A549 (cell line): ENCODE data around the gene MSI2.

ENCODE experiments used
- CEBPB ChIP-seq, 2 experiments: fragments of >200 bp in 1 of 2; sonication (Bioruptor Twin) in 1 of 2; formaldehyde crosslinking in 1 of 2; IDR thresholded peaks; 2 replicates each; pipeline ENCODE4 v1.6.1; 2012 to 2016
- MAZ ChIP-seq: fragments of 150-350 bp; IDR thresholded peaks from 2 replicates; pipeline ENCODE4 v1.6.1; 2014; ENCODE audit warnings: antibody characterized with exemption, low read depth, low read length, borderline replicate concordance
- MYC ChIP-seq: IDR thresholded peaks from 2 replicates; pipeline ENCODE4 v1.6.1; 2012; ENCODE audit warnings: mild to moderate bottlenecking, inconsistent platforms, low read length, improper control_type of control experiment, borderline replicate concordance
- NFE2L2 ChIP-seq: fragments of 150-350 bp; conservative IDR thresholded peaks from 2 replicates; pipeline ENCODE4 v1.6.1; 2014; ENCODE audit warnings: low read length
- RCOR1 ChIP-seq: fragments of 150-350 bp; IDR thresholded peaks from 2 replicates; pipeline ENCODE4 v1.6.1; 2014; ENCODE audit warnings: antibody characterized with exemption, low read length, low read depth
- TF ChIP-seq, protein P1 (sequence below): IDR thresholded peaks from 2 replicates; pipeline ENCODE4 v1.6.1; 2012
- TF ChIP-seq, protein P2 (sequence below): fragments of >200 bp; sonication (Bioruptor Twin); formaldehyde crosslinking; IDR thresholded peaks from 3 replicates; pipeline ENCODE4 v1.5.1; 2016

GRCh38 chr17:57370619-57371018 lies 114.3 kb downstream of the MSI2 start:
- TF ChIP-seq MAZ, result no peak
- TF ChIP-seq, protein P1, sequence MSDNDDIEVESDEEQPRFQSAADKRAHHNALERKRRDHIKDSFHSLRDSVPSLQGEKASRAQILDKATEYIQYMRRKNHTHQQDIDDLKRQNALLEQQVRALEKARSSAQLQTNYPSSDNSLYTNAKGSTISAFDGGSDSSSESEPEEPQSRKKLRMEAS, result no peak
- TF ChIP-seq, protein P2, sequence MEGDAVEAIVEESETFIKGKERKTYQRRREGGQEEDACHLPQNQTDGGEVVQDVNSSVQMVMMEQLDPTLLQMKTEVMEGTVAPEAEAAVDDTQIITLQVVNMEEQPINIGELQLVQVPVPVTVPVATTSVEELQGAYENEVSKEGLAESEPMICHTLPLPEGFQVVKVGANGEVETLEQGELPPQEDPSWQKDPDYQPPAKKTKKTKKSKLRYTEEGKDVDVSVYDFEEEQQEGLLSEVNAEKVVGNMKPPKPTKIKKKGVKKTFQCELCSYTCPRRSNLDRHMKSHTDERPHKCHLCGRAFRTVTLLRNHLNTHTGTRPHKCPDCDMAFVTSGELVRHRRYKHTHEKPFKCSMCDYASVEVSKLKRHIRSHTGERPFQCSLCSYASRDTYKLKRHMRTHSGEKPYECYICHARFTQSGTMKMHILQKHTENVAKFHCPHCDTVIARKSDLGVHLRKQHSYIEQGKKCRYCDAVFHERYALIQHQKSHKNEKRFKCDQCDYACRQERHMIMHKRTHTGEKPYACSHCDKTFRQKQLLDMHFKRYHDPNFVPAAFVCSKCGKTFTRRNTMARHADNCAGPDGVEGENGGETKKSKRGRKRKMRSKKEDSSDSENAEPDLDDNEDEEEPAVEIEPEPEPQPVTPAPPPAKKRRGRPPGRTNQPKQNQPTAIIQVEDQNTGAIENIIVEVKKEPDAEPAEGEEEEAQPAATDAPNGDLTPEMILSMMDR, result no peak
- no peak for TF ChIP-seq MYC
- no peak for TF ChIP-seq CEBPB (IDR thresholded peaks at IDR 0.05)
- TF ChIP-seq RCOR1, result no peak
- TF ChIP-seq NFE2L2, result no peak
